Aorta (tissue), 5 donors: ENCODE results near the gene RTN1. TPM values are rescaled to one million over a fixed set of nuclear protein-coding genes. Genes with fewer than 3 reads are reported as not detected.
A peak's percentile ranks its signal among the peaks of the same experiment; 100 is the strongest.

Source experiments
- ATAC-seq: fragments of 200-7000 bp; cut with Tn5 transposase; one replicate; pipeline ENCODE4 v1.9.1; 2022; ENCODE audit warnings: moderate library complexity; ENCODE audit not compliant: low FRiP score
- DNase-seq, 2 donors: peaks; one replicate each; pipeline ENCODE4 v3.0.0-alpha.2; 2020
- H3K27ac ChIP-seq, 2 donors: one replicate each; pipeline ENCODE4 v1.5.1; 2013; ENCODE audit warnings: low read length in 2 of 2, mild to moderate bottlenecking in 2 of 2, moderate library complexity in 2 of 2, control low read depth in 1 of 2, inconsistent platforms in 1 of 2, low read depth in 1 of 2
- H3K27me3 ChIP-seq, 2 donors: one replicate each; pipeline ENCODE4 v1.6.1; 2013; ENCODE audit warnings: control low read depth in 1 of 2, low read length in 1 of 2, mild to moderate bottlenecking in 1 of 2, moderate library complexity in 1 of 2; ENCODE audit not compliant: insufficient read depth in 2 of 2, control insufficient read depth in 1 of 2
- H3K36me3 ChIP-seq, 2 donors: one replicate each; pipeline ENCODE4 v1.6.1; 2013; ENCODE audit warnings: control low read depth in 1 of 2, low read length in 1 of 2, mild to moderate bottlenecking in 1 of 2; ENCODE audit not compliant: insufficient read depth in 2 of 2, control insufficient read depth in 1 of 2
- H3K4me1 ChIP-seq, 2 donors: one replicate each; pipeline ENCODE4 v1.6.1; 2013; ENCODE audit warnings: low read length in 2 of 2, control low read depth in 1 of 2, mild to moderate bottlenecking in 1 of 2, moderate library complexity in 1 of 2; ENCODE audit not compliant: insufficient read depth in 2 of 2, control insufficient read depth in 1 of 2
- H3K4me3 ChIP-seq, 2 donors: one replicate each; pipeline ENCODE4 v1.5.1; 2013; ENCODE audit warnings: low read length in 2 of 2, control low read depth in 1 of 2, mild to moderate bottlenecking in 1 of 2
- H3K9me3 ChIP-seq: one replicate; pipeline ENCODE4 v1.6.1; 2013; ENCODE audit warnings: mild to moderate bottlenecking, low read length; ENCODE audit not compliant: control insufficient read depth
- WGBS, 2 donors: extraction: QIAGEN DNeasy Blood & Tissue Kit; methylation state at CpG; one replicate each; pipeline ENCODE4 v1.1.7; 2013; 5-methylcytosine and 5-hydroxymethylcytosine counted together
- intact Hi-C, 2 donors: fragments of 100-400 bp; cut with DNase I; formaldehyde crosslinking; loops; one replicate each; pipeline versions ENCODE4 v1.14.2 to v1.15.0; 2022
- polyA plus RNA-seq, 2 donors: library from polyadenylated mRNA; stranded (reverse); fragments of 200-250 nt; gene quantifications; one replicate each; pipeline ENCODE4 v1.2.3, GENCODE V29; 2013
- total RNA-seq, 2 donors: library from RNA; stranded (reverse); fragmentation: NEBNext Ultra II Directional; extraction: Animal tissue kit (Norgen Biotek cat#: 25700); gene quantifications; one replicate each; pipeline ENCODE4 v1.2.1, GENCODE V29; 2021
- donor health status: healthy with polysubstance abuse.
- donor health status: Bipolar disorder and iron deficiency.
- donor health status: DM: no; HTN: no; CAD: no.
- donor health status: DM: no; HTN: no; CAD: no.
- donor health status: DM: yes; HTN: yes; CAD: no.

RTN1 gene
- total and polyA plus RNA-seq, 4 donors: 17.8 to 43.7 (median 31.9) TPM

- H3K27me3 ChIP-seq: no peaks in the 10 kb centered on the region
- intact Hi-C loops: no loop called here
- peaks cover 0 to 5% of the 10 kb centered on the region in 2 donors for H3K4me1 ChIP-seq
- H3K36me3 ChIP-seq: no peaks in the 10 kb centered on the region
- no peak overlapping the region for H3K27ac ChIP-seq
- H3K4me3 ChIP-seq: no peak overlapping the region
- no peak for DNase-seq
- no peaks in the 10 kb centered on the region for H3K9me3 ChIP-seq
- no peak for ATAC-seq
Measured at GRCh38 chr14:59826150-59826549, 44.4 kb downstream of the RTN1 start.

GRCh38 chr14:59823179-59823578 is 47.4 kb downstream of the RTN1 start:
- ATAC-seq: no peak

GRCh38 chr14:59819446-59820088 is 51.0 kb downstream of the RTN1 start:
- DNase-seq: peak in 1 of 2 donors; percentile 73
- H3K36me3 ChIP-seq: no peaks in the 10 kb centered on the region
- no peak overlapping the region for H3K4me3 ChIP-seq
- intact Hi-C loops: no loop called here
- peaks cover 2% of the 10 kb centered on the region for H3K9me3 ChIP-seq
- H3K4me1 ChIP-seq: peaks cover 0 to 5% of the 10 kb centered on the region in 2 donors
- peak; percentile 36 for ATAC-seq
- H3K27me3 ChIP-seq: no peaks in the 10 kb centered on the region
- 96% methylated on average over 38 of the region's 38 CpGs for WGBS, 2 donors
- no peak overlapping the region for H3K27ac ChIP-seq

More at GRCh38 chr14:59823179-59823578, 47.4 kb downstream of the RTN1 start:
- Histone ChIP-seq H3K27me3 (no peaks in the 10 kb centered on the region), H3K9me3 (peaks cover 2% of the 10 kb centered on the region), H3K4me1 (no peaks in the 10 kb centered on the region), H3K27ac (no peak overlapping the region), H3K36me3 (no peaks in the 10 kb centered on the region), H3K4me3 (no peak overlapping the region)
- WGBS, 2 donors: 85 to 86% methylated on average over 1 of the region's 1 CpG
- DNase-seq: no peak
- intact Hi-C loops: no loop called here

GRCh38 chr14:59816941-59817340 is 53.6 kb downstream of the RTN1 start:
- no peak overlapping the region for H3K4me3 ChIP-seq
- peaks cover 2% of the 10 kb centered on the region for H3K9me3 ChIP-seq
- ATAC-seq (no peak), DNase-seq (no peak)
- H3K27me3 ChIP-seq: no peaks in the 10 kb centered on the region
- no peaks in the 10 kb centered on the region for H3K36me3 ChIP-seq
- 53 to 63% methylated on average over 3 of the region's 3 CpGs for WGBS, 2 donors
- intact Hi-C loops: no loop called here
- no peak overlapping the region for H3K27ac ChIP-seq
- H3K4me1 ChIP-seq: peaks cover 0 to 5% of the 10 kb centered on the region in 2 donors

GRCh38 chr14:59814988-59815387 is 55.6 kb downstream of the RTN1 start:
- WGBS, 2 donors: 78 to 81% methylated on average over 1 of the region's 1 CpG
- peak; percentile 44 for ATAC-seq

GRCh38 chr14:59811815-59812214 is 58.8 kb downstream of the RTN1 start:
- Histone ChIP-seq H3K9me3 (no peaks in the 10 kb centered on the region), H3K4me3 (no peak overlapping the region), H3K27ac (no peak overlapping the region), H3K27me3 (no peaks in the 10 kb centered on the region), H3K4me1 (peaks cover 0 to 5% of the 10 kb centered on the region in 2 donors), H3K36me3 (no peaks in the 10 kb centered on the region)
- DNase-seq (no peak), ATAC-seq (no peak)
- intact Hi-C loops: no loop called here
- WGBS, 2 donors: 73 to 79% methylated on average over 3 of the region's 3 CpGs

More at GRCh38 chr14:59814988-59815387, 55.6 kb downstream of the RTN1 start:
- no peaks in the 10 kb centered on the region for H3K27me3 ChIP-seq
- no peak for DNase-seq
- H3K9me3 ChIP-seq: peaks cover 2% of the 10 kb centered on the region
- intact Hi-C loops: no loop called here
- no peaks in the 10 kb centered on the region for H3K36me3 ChIP-seq
- H3K4me1 ChIP-seq: peaks cover 0 to 5% of the 10 kb centered on the region in 2 donors
- no peak overlapping the region for H3K27ac ChIP-seq
- no peak overlapping the region for H3K4me3 ChIP-seq

GRCh38 chr14:59811073-59811472 is 59.5 kb downstream of the RTN1 start:
- no peaks in the 10 kb centered on the region for H3K9me3 ChIP-seq
- H3K4me3 ChIP-seq: no peak overlapping the region
- intact Hi-C loops: no loop called here
- no peaks in the 10 kb centered on the region for H3K36me3 ChIP-seq
- DNase-seq (no peak), ATAC-seq (no peak)
- H3K27me3 ChIP-seq: no peaks in the 10 kb centered on the region
- H3K4me1 ChIP-seq: peaks cover 0 to 5% of the 10 kb centered on the region in 2 donors
- H3K27ac ChIP-seq: no peak overlapping the region

- Histone ChIP-seq H3K9me3 (no peaks in the 10 kb centered on the region), H3K27ac (no peak overlapping the region), H3K27me3 (no peaks in the 10 kb centered on the region), H3K36me3 (no peaks in the 10 kb centered on the region), H3K4me1 (no peaks in the 10 kb centered on the region), H3K4me3 (no peak overlapping the region)
- intact Hi-C loops: no loop called here
- DNase-seq: no peak
- WGBS, 2 donors: 68 to 69% methylated on average over 7 of the region's 7 CpGs
- no peak for ATAC-seq
Measured at GRCh38 chr14:59803052-59803540, 67.5 kb downstream of the RTN1 start.

- H3K27ac ChIP-seq: no peak overlapping the region
- ATAC-seq: no peak
- 17 to 19% methylated on average over 2 of the region's 2 CpGs for WGBS, 2 donors
Measured at GRCh38 chr14:59788176-59788575, 82.4 kb downstream of the RTN1 start.

More at GRCh38 chr14:59788176-59788575, 82.4 kb downstream of the RTN1 start:
- intact Hi-C loops: no loop called here
- no peak for DNase-seq
- no peaks in the 10 kb centered on the region for H3K9me3 ChIP-seq
- no peaks in the 10 kb centered on the region for H3K27me3 ChIP-seq
- H3K4me3 ChIP-seq: no peak overlapping the region
- H3K36me3 ChIP-seq: no peaks in the 10 kb centered on the region
- H3K4me1 ChIP-seq: peaks cover 3% of the 10 kb centered on the region in 2 donors
